ENCODE results near the gene TSPAN15.

Gene TSPAN15

GRCh38 chr10:69417542-69417941 lies 33.7 kb upstream of the TSPAN15 start:
- no peak for DNase-seq (ENCODE audit: low spot score)

- DNase-seq (ENCODE audit: low spot score) = no peak
Measured at GRCh38 chr10:69418052-69418752, 33.1 kb upstream of the TSPAN15 start.

- DNase-seq (ENCODE audit: low spot score) = no peak
Measured at GRCh38 chr10:69419096-69419743, 32.0 kb upstream of the TSPAN15 start.

GRCh38 chr10:69419744-69420126 lies 31.5 kb upstream of the TSPAN15 start:
- no peak for DNase-seq (ENCODE audit: low spot score)

DNA sequence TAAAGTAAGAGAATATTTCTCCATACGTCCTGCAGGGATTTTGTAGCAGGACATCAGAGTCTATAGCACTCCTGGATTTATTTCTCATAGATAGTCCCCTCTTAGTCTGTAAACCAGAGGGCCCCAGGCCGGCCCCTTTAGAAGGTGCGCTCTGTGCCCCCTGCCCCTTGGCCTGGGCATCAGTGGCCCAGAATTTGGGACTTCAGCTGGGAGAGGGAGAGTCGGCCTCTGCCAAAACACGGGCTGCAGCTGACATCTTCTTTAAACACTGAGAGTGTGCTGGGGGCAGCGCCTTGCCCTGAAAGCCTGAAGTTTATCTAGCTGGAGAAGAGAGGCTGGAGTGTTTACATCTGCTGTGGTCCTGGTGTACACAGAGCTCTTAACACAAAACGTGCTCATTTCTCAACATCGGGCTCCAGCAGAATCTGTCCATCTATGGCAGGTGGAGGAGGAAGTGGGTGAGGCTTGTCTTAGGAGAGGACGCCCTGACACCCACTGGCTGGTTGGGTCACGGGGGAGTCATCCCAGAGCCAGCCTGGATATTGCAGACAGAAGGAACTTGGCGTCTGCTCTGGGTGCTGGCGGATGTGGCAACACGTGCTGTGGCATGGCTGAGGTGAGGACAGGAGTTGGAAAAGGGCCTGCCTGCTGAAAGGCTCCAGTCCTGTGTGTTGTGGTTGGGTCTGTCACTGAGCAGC lies 29.5 kb upstream of the TSPAN15 start:
- DNase-seq (ENCODE audit: low spot score) = no peak

- DNase-seq (ENCODE audit: low spot score) = no peak
Measured at GRCh38 chr10:69422676-69423075, 28.6 kb upstream of the TSPAN15 start.

DNA sequence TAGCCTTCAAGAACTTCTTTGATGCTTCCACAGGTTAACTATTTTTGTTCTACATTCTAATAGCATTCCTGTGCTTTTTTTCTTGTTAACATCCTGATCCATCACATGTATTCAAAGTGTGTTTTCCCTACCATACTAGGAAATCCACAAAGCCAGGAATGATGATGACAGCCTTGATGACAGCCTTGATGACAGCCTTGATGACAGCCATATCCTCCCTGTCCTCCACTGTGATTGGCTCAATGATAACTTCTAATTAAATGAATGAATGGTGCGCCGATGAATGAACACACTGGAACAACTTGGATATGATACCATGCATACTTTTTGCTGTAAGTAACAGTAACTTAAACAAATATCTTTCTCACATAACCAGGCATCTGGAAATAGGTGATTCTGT lies 26.2 kb upstream of the TSPAN15 start:
- no peak for DNase-seq (ENCODE audit: low spot score)

DNA sequence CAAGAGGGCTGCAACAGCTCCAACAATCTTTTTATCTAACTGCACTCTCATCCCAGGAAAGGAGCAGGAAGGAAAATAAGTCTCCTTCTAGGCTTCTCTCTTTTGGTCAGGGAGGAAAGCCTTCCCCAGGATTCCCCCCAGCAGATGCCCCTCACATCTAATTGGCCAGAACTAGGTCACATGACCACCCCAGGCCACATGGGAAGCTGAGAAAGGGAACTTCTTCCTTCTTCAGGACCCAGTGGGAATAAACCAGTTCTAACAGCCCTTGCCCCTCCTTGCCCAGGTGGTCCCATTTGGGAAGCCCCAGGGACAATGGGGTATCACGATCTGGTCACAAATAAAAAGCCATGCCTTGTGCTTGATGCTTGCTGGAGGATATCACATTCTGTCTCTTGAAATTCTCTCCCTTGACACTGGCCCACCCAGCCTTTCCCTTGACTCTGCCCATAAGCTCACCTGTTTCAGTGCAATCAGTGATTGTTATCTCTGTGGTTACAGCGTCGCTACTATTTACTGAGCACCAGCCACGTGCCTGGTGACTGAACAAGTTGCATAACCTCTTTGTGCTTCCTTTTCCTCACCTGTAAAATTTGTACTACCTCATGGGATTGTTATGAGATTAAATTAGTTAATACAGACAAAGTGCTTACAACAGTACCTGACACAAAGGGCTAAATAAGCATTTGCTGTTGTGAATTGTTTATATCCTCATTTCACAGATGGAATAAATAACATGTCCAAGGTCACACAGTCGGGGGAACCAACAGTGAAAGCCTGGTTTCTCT lies 25.6 kb upstream of the TSPAN15 start:
- no peak for DNase-seq (ENCODE audit: low spot score)

- no peak for DNase-seq (ENCODE audit: low spot score)
Measured at GRCh38 chr10:69426376-69426727, 24.9 kb upstream of the TSPAN15 start.

DNA sequence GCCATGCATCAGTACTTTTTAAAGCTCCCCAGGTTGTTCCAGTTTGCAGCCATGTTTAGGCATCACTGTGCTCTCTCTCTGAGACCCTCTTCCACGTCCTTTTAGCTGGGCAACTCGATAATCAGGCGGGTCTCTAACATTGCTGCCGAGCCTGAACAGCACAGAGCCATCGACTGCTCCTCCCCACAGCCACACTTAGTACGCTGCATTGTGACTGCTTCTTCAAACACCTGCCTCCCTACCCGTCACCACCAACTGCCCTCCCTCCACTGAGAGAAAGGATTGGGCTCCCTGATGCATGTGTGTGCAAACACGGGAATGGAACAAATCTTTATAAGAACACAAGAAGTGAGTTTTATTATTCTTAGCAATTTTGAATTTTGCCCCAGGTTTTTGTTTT lies 23.1 kb upstream of the TSPAN15 start:
- DNase-seq (ENCODE audit: low spot score) = no peak

DNA sequence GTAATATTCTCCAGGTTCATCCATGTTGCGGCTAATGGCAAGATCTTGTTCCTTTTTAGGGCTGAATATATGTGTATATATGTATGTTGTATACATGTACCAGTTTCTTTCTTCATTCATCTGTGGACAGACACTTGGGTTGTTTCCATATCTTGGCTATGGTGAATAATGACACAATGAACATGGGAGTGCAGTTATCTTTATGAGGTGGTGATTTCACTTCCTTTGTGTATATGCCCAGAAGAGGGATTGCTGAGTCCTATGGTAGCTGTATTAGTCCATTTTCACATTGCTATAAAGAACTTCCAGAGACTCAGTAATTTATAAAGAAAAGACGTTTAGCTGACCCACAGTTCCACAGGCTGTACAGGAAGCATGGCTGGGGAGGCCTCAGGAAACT lies 17.1 kb upstream of the TSPAN15 start:
- DNase-seq (ENCODE audit: low spot score) = no peak

GRCh38 chr10:69434926-69435325 lies 16.3 kb upstream of the TSPAN15 start:
- no peak for DNase-seq (ENCODE audit: low spot score)

DNA sequence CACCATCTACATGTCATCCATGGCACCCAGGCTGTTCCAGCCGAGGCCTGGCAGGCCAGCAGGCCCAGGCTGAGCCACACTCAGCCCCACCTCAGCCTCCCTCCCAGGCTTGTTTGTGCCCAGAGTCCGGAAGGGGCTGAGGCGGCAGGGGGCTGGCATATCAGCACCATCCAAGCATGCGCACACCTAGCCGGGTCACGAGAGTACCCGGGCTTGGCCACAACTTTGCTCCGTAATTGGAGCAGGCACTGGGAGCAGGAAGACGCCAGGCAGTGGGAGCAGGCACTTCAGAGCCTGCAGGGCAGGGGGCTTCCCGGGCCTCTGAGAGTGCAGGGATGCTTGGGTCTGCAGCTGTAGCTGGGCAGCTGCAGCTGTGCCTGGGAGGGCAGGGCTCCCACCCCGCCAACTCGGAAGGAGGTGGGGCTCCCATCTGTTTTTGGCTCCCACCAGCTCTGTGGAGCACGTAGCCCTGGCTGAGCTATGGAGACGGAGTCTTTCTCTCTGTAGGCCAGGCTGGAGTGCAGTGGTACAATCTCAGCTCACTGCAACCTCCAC lies 15.2 kb upstream of the TSPAN15 start:
- DNase-seq (ENCODE audit: low spot score) = no peak

- DNase-seq (ENCODE audit: low spot score) = no peak
Measured at GRCh38 chr10:69437321-69438259, 13.7 kb upstream of the TSPAN15 start.

DNA sequence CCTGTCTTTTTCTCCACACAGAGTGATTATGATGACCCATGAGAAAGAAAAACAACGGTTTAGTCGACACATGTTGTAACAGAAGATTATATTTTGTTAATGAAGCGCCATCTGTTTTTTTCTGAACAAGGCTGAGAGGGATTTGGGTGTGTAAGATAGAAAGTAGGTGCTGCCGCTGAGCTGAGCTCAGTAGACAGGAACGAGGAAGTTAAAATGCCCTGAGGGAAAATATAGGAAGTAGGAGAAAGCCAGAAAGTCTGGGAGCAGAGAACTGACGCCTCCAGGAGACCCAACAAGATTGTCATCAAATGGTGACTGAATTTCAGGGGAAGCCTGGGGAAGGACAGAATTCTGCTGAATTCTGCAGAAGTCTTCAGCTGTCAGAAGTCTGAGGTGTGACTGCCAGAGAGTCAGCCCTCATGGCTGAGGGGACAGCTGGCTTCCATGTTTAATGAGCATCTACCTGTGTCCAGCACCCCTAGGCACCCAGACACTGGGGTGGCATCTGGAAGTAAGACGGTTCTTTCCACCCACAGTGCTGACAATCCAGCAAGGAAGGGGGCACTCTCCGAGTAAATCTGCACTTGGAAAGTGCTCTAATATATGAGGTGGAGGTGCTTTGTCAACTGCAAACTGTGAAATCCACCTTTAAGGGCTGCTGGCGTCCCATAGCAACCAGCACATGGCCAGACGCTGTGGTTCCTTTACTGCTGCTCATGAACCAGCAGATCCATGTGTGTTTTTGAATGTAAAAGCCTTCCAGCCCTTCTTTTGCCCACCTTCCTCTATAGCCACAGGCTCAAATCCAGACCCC lies 12.5 kb upstream of the TSPAN15 start:
- DNase-seq (ENCODE audit: low spot score) = no peak

DNA sequence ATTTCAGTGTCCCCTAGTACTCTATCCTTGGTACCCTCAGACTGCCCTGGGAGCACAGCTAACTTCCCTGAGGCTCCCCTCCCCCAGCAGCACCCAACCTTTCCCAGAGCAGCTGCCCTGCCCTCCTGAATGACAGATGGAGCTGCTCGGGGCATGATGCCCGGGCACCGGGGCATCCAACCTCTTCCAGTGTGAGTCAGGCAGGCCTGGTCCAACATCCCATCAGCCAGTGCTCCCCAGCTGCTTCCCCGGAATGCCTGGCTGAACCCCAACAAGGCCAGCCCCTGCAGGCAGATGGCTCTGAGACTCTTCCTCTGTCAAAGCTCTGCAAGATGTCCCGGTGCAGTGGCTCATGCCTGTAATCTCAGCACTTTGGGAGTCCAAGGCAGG lies 11.9 kb upstream of the TSPAN15 start:
- no peak for DNase-seq (ENCODE audit: low spot score)

GRCh38 chr10:69439813-69440506 lies 11.3 kb upstream of the TSPAN15 start:
- no peak for DNase-seq (ENCODE audit: low spot score)

DNA sequence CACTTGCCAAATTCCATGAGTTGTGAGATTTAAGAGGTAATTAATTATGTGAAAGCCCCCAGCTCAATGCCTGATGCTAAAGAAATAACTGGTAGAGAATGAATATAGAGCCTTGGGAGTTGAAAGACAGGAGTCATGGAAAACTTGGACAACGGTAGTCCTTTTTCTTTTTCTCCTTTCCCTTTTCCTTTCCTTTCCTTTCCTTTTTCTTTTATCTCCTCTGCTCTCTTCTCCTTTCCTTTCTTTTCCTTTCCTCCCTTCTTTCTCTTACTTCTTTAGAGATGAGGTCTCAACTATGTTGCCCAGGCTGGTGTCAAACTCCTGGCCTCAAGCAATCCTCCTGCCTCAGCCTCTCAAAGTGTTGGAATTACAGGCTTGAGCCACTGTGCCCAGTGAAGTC lies 7.9 kb upstream of the TSPAN15 start:
- no peak for DNase-seq (ENCODE audit: low spot score)

GRCh38 chr10:69445041-69445440 lies 6.2 kb upstream of the TSPAN15 start:
- no peak for DNase-seq (ENCODE audit: low spot score)

DNA sequence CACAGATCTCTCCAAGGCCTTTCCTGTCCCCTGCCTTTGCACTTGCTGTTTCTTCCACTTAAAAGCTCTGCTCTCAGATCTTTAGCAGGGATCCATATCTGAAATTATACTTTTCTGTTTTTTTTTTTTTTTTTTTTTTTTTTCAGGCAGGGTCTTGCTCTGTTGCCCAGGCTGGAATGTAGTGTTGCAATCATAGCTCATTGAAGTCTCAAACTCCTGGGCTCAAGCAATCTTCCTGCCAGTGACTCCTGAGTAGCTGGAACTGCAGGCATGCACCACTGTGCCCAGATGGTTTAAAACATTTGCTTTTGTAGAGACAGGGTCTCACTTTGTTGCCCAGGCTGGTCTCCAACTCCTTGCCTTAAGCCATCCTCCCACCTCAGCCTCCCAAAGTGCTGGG lies 5.0 kb upstream of the TSPAN15 start:
- no peak for DNase-seq (ENCODE audit: low spot score)

All from germinal center (tissue), 1 donor.